OCI-LY3 (cell line): ENCODE measurements around the gene NRP1.

ENCODE experiments used
- CTCF ChIP-seq: fragments of 200-600, 300-600 bp; sonication (generic); IDR thresholded peaks from 2 replicates; pipeline ENCODE4 v1.5.1; 2014; ENCODE audit warnings: antibody characterized with exemption, low read length, low read depth
- EZH2phosphoT487 ChIP-seq: fragments of 200-600 bp; shearing (Covaris generic); IDR thresholded peaks from 2 replicates; pipeline ENCODE4 v1.6.1; 2018; ENCODE audit warnings: antibody characterized with exemption, mixed run types, low read depth

GRCh38 chr10:33129141-33129995, 205.1 kb downstream of the NRP1 start:
- no peak for TF ChIP-seq CTCF
- TF ChIP-seq EZH2phosphoT487: no peak
